HG02840 (cell line): ENCODE measurements around the gene RABGAP1L.
"Not testable (repeated sequence)": the region's sequence is repeated elsewhere in the genome, so short reads cannot be mapped to it uniquely, and the experiment has no call there.

Experiments
- ATAC-seq: cut with Tn5 transposase; IDR thresholded peaks from one replicate; pipeline ENCODE4 v1.9.1; 2021; ENCODE audit warnings: mild to moderate bottlenecking, moderate library complexity, moderate number of reproducible peaks; ENCODE audit not compliant: unreplicated experiment, low FRiP score

The RABGAP1L gene

GRCh38 chr1:174786358-174786757 is 627.0 kb downstream of the RABGAP1L start:
- no peak for ATAC-seq

GRCh38 chr1:174786760-174787159 is 627.4 kb downstream of the RABGAP1L start:
- ATAC-seq = peak; percentile 66

- ATAC-seq = no peak
These were observed 629.7 kb downstream of the RABGAP1L start for GRCh38 chr1:174788981-174789380.

GRCh38 chr1:174789399-174789798 is 630.1 kb downstream of the RABGAP1L start:
- ATAC-seq = peak; percentile 64

- ATAC-seq = no peak
These were observed 632.5 kb downstream of the RABGAP1L start for GRCh38 chr1:174791863-174792262.

- ATAC-seq = no peak
These were observed 635.5 kb downstream of the RABGAP1L start for GRCh38 chr1:174794861-174795260.

- ATAC-seq = no peak
These were observed 636.5 kb downstream of the RABGAP1L start for GRCh38 chr1:174795806-174796205.

GRCh38 chr1:174797398-174797797 is 638.1 kb downstream of the RABGAP1L start:
- no peak for ATAC-seq

GRCh38 chr1:174799136-174799479 is 639.8 kb downstream of the RABGAP1L start:
- ATAC-seq = no peak

GRCh38 chr1:174800216-174800851 is 641.0 kb downstream of the RABGAP1L start:
- ATAC-seq = no peak

- no peak for ATAC-seq
These were observed 641.6 kb downstream of the RABGAP1L start for GRCh38 chr1:174800876-174801275.

GRCh38 chr1:174809755-174810280 is 650.5 kb downstream of the RABGAP1L start:
- no peak for ATAC-seq

GRCh38 chr1:174812016-174812415 is 652.7 kb downstream of the RABGAP1L start:
- no peak for ATAC-seq

- no peak for ATAC-seq
These were observed 653.3 kb downstream of the RABGAP1L start for GRCh38 chr1:174812656-174813055.

- no peak for ATAC-seq
These were observed 655.7 kb downstream of the RABGAP1L start for GRCh38 chr1:174815036-174815435.

GRCh38 chr1:174815474-174815908 is 656.2 kb downstream of the RABGAP1L start:
- ATAC-seq = no peak

GRCh38 chr1:174816621-174817020 is 657.3 kb downstream of the RABGAP1L start:
- ATAC-seq = not testable (repeated sequence)

GRCh38 chr1:174818014-174818616 is 658.8 kb downstream of the RABGAP1L start:
- no peak for ATAC-seq

GRCh38 chr1:174818951-174819350 is 659.6 kb downstream of the RABGAP1L start:
- ATAC-seq = no peak

GRCh38 chr1:174819596-174819995 is 660.3 kb downstream of the RABGAP1L start:
- ATAC-seq = no peak

- ATAC-seq = no peak
These were observed 665.8 kb downstream of the RABGAP1L start for GRCh38 chr1:174825127-174825526.

GRCh38 chr1:174825806-174826205 is 666.5 kb downstream of the RABGAP1L start:
- ATAC-seq = no peak
